K562 (cell line): ENCODE data around the gene ZFYVE26. TPM values are rescaled to one million over a fixed set of nuclear protein-coding genes. Genes with fewer than 3 reads are reported as not detected.

ENCODE experiments used
- ATAC-seq: fragments of 200-7000 bp; cut with Tn5 transposase; 3 replicates; pipeline ENCODE4 v1.9.1; 2020; ENCODE audit warnings: moderate library complexity
- BruUV-seq: library from RNA; stranded (reverse); fragments of 400-500 nt; replicated peaks from 2 replicates; lab custom pipeline; 2021; lab: Mats Ljungman, UMichigan
- CTCF ChIA-PET: fragments of 300-600 bp; formaldehyde crosslinking; extraction: SDS; loops from one replicate; lab custom pipeline; 2021; ENCODE audit warnings: low intra/inter-chr PET ratio; lab: Yijun Ruan, JAX
- POLR2A ChIA-PET: fragments of 300-600, 350-650 bp; sonication (Branson Sonifier 250); formaldehyde crosslinking; extraction: SDS; loops from one replicate; lab custom pipeline; 2021; ENCODE audit warnings: antibody characterized with exemption, inconsistent platforms; lab: Yijun Ruan, JAX
- DNase-seq, 4 experiments: peaks; one replicate each; pipeline versions ENCODE4 v3.0.0 to v3.0.0-alpha.2; 2011 to 2018; ENCODE audit warnings: low spot score in 3 of 4, mixed read lengths in 3 of 4; ENCODE audit errors: extremely low read depth in 1 of 4
- FAIRE-seq: peaks from 2 replicates; lab custom pipeline; 2011; peaks lifted over from hg19 to GRCh38; lab: Jason Lieb, UNC
- H2AFZ ChIP-seq: 2 replicates; pipeline ENCODE4 v1.6.0; 2011; ENCODE audit warnings: low read depth, low read length, control low read depth, inconsistent platforms
- H3K27ac ChIP-seq: fragments of 200-600 bp; 3 replicates; pipeline ENCODE4 v1.8.0; 2011; ENCODE audit warnings: low read depth, mild to moderate bottlenecking, control low read depth, inconsistent platforms, low read length, moderate library complexity, mixed read lengths; ENCODE audit errors: extremely low read depth
- H3K27me3 ChIP-seq, 2 experiments: fragments of 300-600 bp in 1 of 2; 2 replicates in 1 of 2; 3 replicates in 1 of 2; pipeline versions ENCODE4 v1.6.0 to v1.8.0; 2011; ENCODE audit warnings: inconsistent platforms in 2 of 2, low read length in 2 of 2, mild to moderate bottlenecking in 1 of 2, mixed read lengths in 1 of 2, moderate library complexity in 1 of 2; ENCODE audit not compliant: control insufficient read depth in 2 of 2, insufficient read depth in 2 of 2
- H3K36me3 ChIP-seq: fragments of 300-600 bp; 3 replicates; pipeline ENCODE4 v1.8.0; 2011; ENCODE audit warnings: mild to moderate bottlenecking, low read length, inconsistent platforms; ENCODE audit not compliant: control insufficient read depth, insufficient read depth
- H3K4me1 ChIP-seq, 2 experiments: fragments of 200-600 bp in 1 of 2; replicated peaks in 1 of 2; 2 replicates in 1 of 2; 3 replicates in 1 of 2; pipeline versions ENCODE4 v1.5.1 to v1.8.0; 2011; ENCODE audit warnings: inconsistent platforms in 2 of 2, low read length in 2 of 2, mild to moderate bottlenecking in 1 of 2, mixed read lengths in 1 of 2, moderate library complexity in 1 of 2; ENCODE audit not compliant: control insufficient read depth in 2 of 2, insufficient read depth in 2 of 2
- H3K4me2 ChIP-seq: 2 replicates; pipeline ENCODE4 v1.6.1; 2011; ENCODE audit warnings: low read length, control low read depth, inconsistent platforms, mixed read lengths; ENCODE audit not compliant: insufficient read depth
- H3K4me3 ChIP-seq: fragments of 200-600 bp; sonication (generic), shearing (Covaris generic); 2 replicates; pipeline ENCODE4 v1.5.1; 2016; ENCODE audit warnings: control low read depth, inconsistent platforms
- H3K79me2 ChIP-seq: fragments of 200-600 bp; 3 replicates; pipeline ENCODE4 v1.8.0; 2011; ENCODE audit warnings: low read length, inconsistent platforms; ENCODE audit not compliant: control insufficient read depth, insufficient read depth
- H3K9ac ChIP-seq, 2 experiments: 2 replicates each; pipeline versions ENCODE4 v1.6.0 to v1.6.1; 2011; ENCODE audit warnings: low read depth in 2 of 2, low read length in 2 of 2, control low read depth in 1 of 2, inconsistent platforms in 1 of 2, mild to moderate bottlenecking in 1 of 2, mixed read lengths in 1 of 2; ENCODE audit not compliant: insufficient read depth in 1 of 2
- H3K9me1 ChIP-seq: one replicate; pipeline ENCODE4 v1.6.0; 2011; ENCODE audit warnings: inconsistent platforms, mild to moderate bottlenecking, low read length, moderate library complexity; ENCODE audit not compliant: control insufficient read depth, insufficient read depth
- H3K9me3 ChIP-seq: replicated peaks from 2 replicates; pipeline ENCODE4 v1.5.1; 2011; ENCODE audit warnings: low read depth, low read length, inconsistent platforms; ENCODE audit not compliant: control insufficient read depth, insufficient read depth
- H4K20me1 ChIP-seq: replicated peaks from 2 replicates; pipeline ENCODE4 v1.6.1; 2011; ENCODE audit warnings: low read length, inconsistent platforms, mixed read lengths; ENCODE audit not compliant: control insufficient read depth, insufficient read depth
- BCOR ChIP-seq: fragments of 450-650 bp; IDR thresholded peaks from 2 replicates; pipeline ENCODE4 v1.6.1; 2016
- BRCA1 ChIP-seq, 2 experiments: fragments of 450-650 bp in 1 of 2; sonication (generic) in 1 of 2; formaldehyde crosslinking in 1 of 2; IDR thresholded peaks; 2 replicates each; pipeline versions ENCODE4 v1.5.0 to v1.6.1; 2017 to 2020; ENCODE audit warnings: mild to moderate bottlenecking in 1 of 2, missing genetic modification reagents in 1 of 2
- FOXK2 ChIP-seq, 2 experiments: fragments of 450-650 bp; IDR thresholded peaks in 1 of 2; conservative IDR thresholded peaks in 1 of 2; 2 replicates each; pipeline ENCODE4 v1.6.1; 2016; ENCODE audit warnings: low read depth in 2 of 2, mild to moderate bottlenecking in 1 of 2
- HEY1 ChIP-seq: fragments of 250-450 bp; sonication (Bioruptor Pico); IDR thresholded peaks from 2 replicates; pipeline ENCODE4 v1.5.0; 2020; ENCODE audit warnings: mild to moderate bottlenecking, moderate library complexity, borderline replicate concordance
- HNRNPL ChIP-seq: fragments of 200-400 bp; formaldehyde crosslinking; IDR thresholded peaks from 2 replicates; pipeline ENCODE4 v1.6.1; 2017; ENCODE audit warnings: low read depth, mild to moderate bottlenecking, low read length
- KDM4B ChIP-seq, 2 experiments: fragments of 450-650 bp in 1 of 2; sonication (generic) in 1 of 2; IDR thresholded peaks; 2 replicates each; pipeline ENCODE4 v1.6.1; 2016 to 2017; ENCODE audit warnings: borderline replicate concordance in 2 of 2, antibody characterized with exemption in 1 of 2, low read depth in 1 of 2, mild to moderate bottlenecking in 1 of 2
- LARP7 ChIP-seq: fragments of 450-650 bp; IDR thresholded peaks from 2 replicates; pipeline ENCODE4 v1.6.1; 2016
- MCM3 ChIP-seq: fragments of 450-650 bp; IDR thresholded peaks from 2 replicates; pipeline ENCODE4 v1.6.1; 2016
- NCOA1 ChIP-seq: fragments of 450-650 bp; IDR thresholded peaks from 2 replicates; pipeline ENCODE4 v1.6.1; 2016; ENCODE audit warnings: low read depth
- NRF1 ChIP-seq, 2 experiments: fragments of 450-650 bp; IDR thresholded peaks in 1 of 2; conservative IDR thresholded peaks in 1 of 2; 2 replicates each; pipeline ENCODE4 v1.6.1; 2014; ENCODE audit warnings: mild to moderate bottlenecking in 2 of 2
- RFX7 ChIP-seq: fragments of 250-450 bp; sonication (Bioruptor Pico); IDR thresholded peaks from 2 replicates; pipeline ENCODE4 v1.5.1; 2021; ENCODE audit warnings: mild to moderate bottlenecking
- STAG1 ChIP-seq: sonication (generic); formaldehyde crosslinking; IDR thresholded peaks from 2 replicates; pipeline ENCODE4 v1.5.0; 2020; ENCODE audit warnings: missing genetic modification reagents, borderline replicate concordance
- TCF7 ChIP-seq: sonication (generic); IDR thresholded peaks from 2 replicates; pipeline ENCODE4 v1.6.1; 2016; ENCODE audit warnings: antibody characterized with exemption, borderline replicate concordance
- TEAD2 ChIP-seq: fragments of 450-650 bp; IDR thresholded peaks from 2 replicates; pipeline ENCODE4 v1.6.1; 2016; ENCODE audit warnings: missing genetic modification characterization, control low read depth, missing compliant biosample characterization
- TRIM24 ChIP-seq, 2 experiments: fragments of 450-650 bp; IDR thresholded peaks; 2 replicates each; pipeline ENCODE4 v1.6.1; 2016
- ZFX ChIP-seq: sonication (generic); formaldehyde crosslinking; IDR thresholded peaks from 2 replicates; pipeline ENCODE4 v1.8.0; 2022; ENCODE audit warnings: mild to moderate bottlenecking, missing genetic modification reagents, moderate library complexity
- ZNF583 ChIP-seq: fragments of 250-450 bp; sonication (Bioruptor Pico); IDR thresholded peaks from 2 replicates; pipeline ENCODE4 v1.4.0; 2020
- WGBS: fragments of 100-300 bp; shearing (Covaris generic); methylation state at CpG from one replicate; pipeline ENCODE4 v1.1.6; 2016; ENCODE audit warnings: low coverage, mixed read lengths; ENCODE audit not compliant: insufficient coverage; ENCODE audit errors: missing lambda C conversion rate; 5-methylcytosine and 5-hydroxymethylcytosine counted together
- in situ Hi-C: fragments of 300-500 bp; cut with MboI; formaldehyde crosslinking; loops from 4 replicates; pipeline ENCODE4 v1.15.0; 2018; ENCODE audit warnings: inconsistent platforms, mixed read lengths
- intact Hi-C: fragments of 100-400 bp; cut with micrococcal nuclease; formaldehyde crosslinking; loops from 2 replicates; pipeline ENCODE4 v1.14.2; 2022
- polyA plus RNA-seq, 8 experiments: library from polyadenylated mRNA; depleted of rRNA in 4 of 8; stranded (reverse) in 5 of 8; unstranded in 3 of 8; fragments of >200 nt; fragmentation: Nextera tagmentation in 2 of 8; fragmentation: Illumina TruSeq in 1 of 8; extraction: Ambion mirVana in 2 of 8; extraction: Trizol in 1 of 8; gene quantifications; 2 replicates each; pipeline versions ENCODE4 v1.2.1 to v1.2.3, GENCODE V29; 2011 to 2014; ENCODE audit warnings: inconsistent platforms in 1 of 8, missing spikeins in 1 of 8
- total RNA-seq, 7 experiments: library from RNA; depleted of rRNA in 6 of 7; stranded (reverse); fragments of >200 nt in 6 of 7; fragmentation: Illumina TruSeq in 2 of 7; extraction: Trizol in 2 of 7; gene quantifications; 2 replicates each; pipeline versions ENCODE4 v1.2.1 to v1.2.3, GENCODE V29; 2011 to 2021; ENCODE audit warnings: low replicate concordance in 1 of 7
- TF ChIP-seq, protein P1 (sequence below): sonication (generic); formaldehyde crosslinking; IDR thresholded peaks from 2 replicates; pipeline ENCODE4 v1.8.0; 2022; ENCODE audit warnings: missing genetic modification reagents, mild to moderate bottlenecking, moderate library complexity, borderline replicate concordance
- TF ChIP-seq, protein P2 (sequence below): sonication (generic); formaldehyde crosslinking; IDR thresholded peaks from 2 replicates; pipeline ENCODE4 v1.8.0; 2023; ENCODE audit warnings: mild to moderate bottlenecking, missing genetic modification reagents

The ZFYVE26 gene
- total and polyA plus RNA-seq, 9 of the 15 experiments (the other 6 are each of a cell fraction or from before 2014, with no cell fraction given) = 0.32 to 9.1 (median 5.9) TPM

DNA sequence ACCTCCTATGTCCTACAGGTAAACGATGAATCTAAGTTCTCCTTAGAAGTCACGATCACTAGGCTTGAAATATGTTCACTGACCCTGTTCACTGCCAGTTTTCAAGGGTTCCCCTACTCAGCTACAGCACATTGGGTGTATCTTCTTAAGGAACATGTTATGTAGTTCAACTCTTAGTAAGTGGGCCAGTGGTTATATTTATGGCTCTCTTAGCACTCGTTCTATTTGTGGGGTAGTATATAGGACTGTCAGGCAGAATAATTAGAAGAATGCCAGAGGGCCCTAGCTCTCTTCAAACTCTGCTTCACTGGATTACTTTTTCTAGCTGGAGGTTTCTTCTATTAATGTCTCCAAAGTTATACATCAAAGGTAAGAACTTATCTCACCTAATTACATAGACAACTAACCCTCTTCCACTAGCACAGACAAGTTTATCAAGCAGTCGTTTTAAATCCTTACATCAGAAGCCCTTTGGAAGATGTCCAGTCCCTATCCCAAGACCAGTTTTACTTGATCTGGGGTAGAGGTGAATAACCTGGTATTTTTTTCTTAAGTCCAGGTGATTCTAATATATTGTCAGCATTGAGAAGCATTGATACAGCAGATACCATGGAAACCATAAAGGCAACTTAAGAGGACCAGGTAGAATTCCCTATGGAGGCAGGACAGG, 39.6 kb downstream of the ZFYVE26 start:
- FAIRE-seq = no peak
- ATAC-seq = no peak
- no peak overlapping the region for H3K27ac ChIP-seq
- no TSS peak for BruUV-seq
- DNase-seq = no peak
- WGBS = 34% methylated on average over 3 of the region's 4 CpGs
- no peak overlapping the region for H3K4me3 ChIP-seq
- H3K4me1 ChIP-seq = no peaks in the 10 kb centered on the region
- H3K4me2 ChIP-seq = no peak overlapping the region
- POLR2A ChIA-PET = interaction anchor here (0.8 to 1.3 kb wide), 2 partner anchors 17 to 85 kb away, joined by 3 to 4 read pairs; no protein-coding TSS in a partner anchor
- TF ChIP-seq, protein P1, sequence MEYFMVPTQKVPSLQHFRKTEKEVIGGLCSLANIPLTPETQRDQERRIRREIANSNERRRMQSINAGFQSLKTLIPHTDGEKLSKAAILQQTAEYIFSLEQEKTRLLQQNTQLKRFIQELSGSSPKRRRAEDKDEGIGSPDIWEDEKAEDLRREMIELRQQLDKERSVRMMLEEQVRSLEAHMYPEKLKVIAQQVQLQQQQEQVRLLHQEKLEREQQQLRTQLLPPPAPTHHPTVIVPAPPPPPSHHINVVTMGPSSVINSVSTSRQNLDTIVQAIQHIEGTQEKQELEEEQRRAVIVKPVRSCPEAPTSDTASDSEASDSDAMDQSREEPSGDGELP (CRISPR knock-in tag) = no peak
- TF ChIP-seq ZNF583 (CRISPR knock-in tag) = no peak
- TF ChIP-seq TRIM24 (IDR thresholded peaks at IDR 0.05) = no peak
- TF ChIP-seq HNRNPL = no peak
- no peak for TF ChIP-seq ZFX (CRISPR knock-in tag)
- no peak for TF ChIP-seq NCOA1
- TF ChIP-seq MCM3 = no peak
- TF ChIP-seq STAG1 (CRISPR knock-in tag) = no peak
- no peak for TF ChIP-seq BCOR
- no peak for TF ChIP-seq TCF7
- TF ChIP-seq NRF1 (conservative IDR thresholded peaks at IDR 0.05 in 1 of 2, IDR thresholded peaks at IDR 0.05 in 1 of 2) = no peak
- TF ChIP-seq RFX7 (CRISPR knock-in tag) = no peak
- TF ChIP-seq HEY1 (CRISPR knock-in tag) = no peak
- TF ChIP-seq BRCA1 (IDR thresholded peaks at IDR 0.05) = no peak
- no peak for TF ChIP-seq BRCA1 (CRISPR knock-in tag; IDR thresholded peaks at IDR 0.05)
- TF ChIP-seq TEAD2 (tag) = no peak
- TF ChIP-seq LARP7 = no peak
- TF ChIP-seq, protein P2, sequence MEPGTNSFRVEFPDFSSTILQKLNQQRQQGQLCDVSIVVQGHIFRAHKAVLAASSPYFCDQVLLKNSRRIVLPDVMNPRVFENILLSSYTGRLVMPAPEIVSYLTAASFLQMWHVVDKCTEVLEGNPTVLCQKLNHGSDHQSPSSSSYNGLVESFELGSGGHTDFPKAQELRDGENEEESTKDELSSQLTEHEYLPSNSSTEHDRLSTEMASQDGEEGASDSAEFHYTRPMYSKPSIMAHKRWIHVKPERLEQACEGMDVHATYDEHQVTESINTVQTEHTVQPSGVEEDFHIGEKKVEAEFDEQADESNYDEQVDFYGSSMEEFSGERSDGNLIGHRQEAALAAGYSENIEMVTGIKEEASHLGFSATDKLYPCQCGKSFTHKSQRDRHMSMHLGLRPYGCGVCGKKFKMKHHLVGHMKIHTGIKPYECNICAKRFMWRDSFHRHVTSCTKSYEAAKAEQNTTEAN (CRISPR knock-in tag) = no peak
- no peak for TF ChIP-seq FOXK2 (conservative IDR thresholded peaks at IDR 0.05 in 1 of 2, IDR thresholded peaks at IDR 0.05 in 1 of 2; ENCODE audit: low read depth in 2 of 2)
- TF ChIP-seq KDM4B (IDR thresholded peaks at IDR 0.05; ENCODE audit: borderline replicate concordance in 2 of 2, low read depth in 1 of 2) = no peak
- H3K9me1 ChIP-seq = no peaks in the 10 kb centered on the region
- no peaks in the 10 kb centered on the region for H4K20me1 ChIP-seq
- no peaks in the 10 kb centered on the region for H3K79me2 ChIP-seq
- H3K9me3 ChIP-seq = no peaks in the 10 kb centered on the region
- H3K36me3 ChIP-seq = peaks cover 70% of the 10 kb centered on the region
- no peaks in the 10 kb centered on the region for H3K27me3 ChIP-seq
- H3K9ac ChIP-seq = no peak overlapping the region
- intact Hi-C loops (no loop called here), in situ Hi-C loops (no loop called here)
- CTCF ChIA-PET = no interaction called here
- no peak overlapping the region for H2AFZ ChIP-seq
